Endothelial cell of umbilical vein (primary cell): Measurements from ENCODE around the gene ABCG5. TPM values are rescaled to one million over a fixed set of nuclear protein-coding genes. Genes with fewer than 3 reads are reported as not detected.

Experiments
- BruUV-seq: library from RNA; stranded (reverse); fragments of 400-500 nt; replicated peaks from 2 replicates; lab custom pipeline; 2021; lab: Mats Ljungman, UMichigan
- CTCF ChIA-PET: fragments of 300-600, 350-600 bp; sonication (Branson Sonifier 250); formaldehyde crosslinking; loops from one replicate; lab custom pipeline; 2021; ENCODE audit warnings: antibody characterized with exemption, inconsistent platforms; lab: Charles Lee
- POLR2A ChIA-PET: fragments of 300-600, 350-600 bp; sonication (Branson Sonifier 250); formaldehyde crosslinking; loops from one replicate; lab custom pipeline; 2021; ENCODE audit warnings: antibody characterized with exemption, inconsistent platforms; lab: Charles Lee
- DNase-seq: peaks from one replicate; pipeline ENCODE4 v3.0.0-alpha.2; 2011; ENCODE audit warnings: low read depth, low spot score
- FAIRE-seq: peaks from 2 replicates; lab custom pipeline; 2011; peaks lifted over from hg19 to GRCh38; lab: Jason Lieb, UNC
- H2AFZ ChIP-seq: 2 replicates; pipeline ENCODE4 v1.6.0; 2012; ENCODE audit warnings: low read depth, low read length, control low read depth, inconsistent platforms
- H3K27ac ChIP-seq: 2 replicates; pipeline ENCODE4 v1.5.1; 2011; ENCODE audit warnings: low read depth, mild to moderate bottlenecking, control low read depth, low read length, moderate library complexity; ENCODE audit not compliant: insufficient read depth
- H3K27me3 ChIP-seq, 2 experiments: 2 replicates each; pipeline versions ENCODE4 v1.6.0 to v1.6.1; 2011; ENCODE audit warnings: low read length in 2 of 2, mixed read lengths in 1 of 2; ENCODE audit not compliant: control insufficient read depth in 2 of 2, insufficient read depth in 2 of 2
- H3K36me3 ChIP-seq, 2 experiments: 2 replicates in 1 of 2; 3 replicates in 1 of 2; pipeline ENCODE4 v1.5.1; 2011; ENCODE audit warnings: low read length in 2 of 2, mild to moderate bottlenecking in 1 of 2, moderate library complexity in 1 of 2; ENCODE audit not compliant: control insufficient read depth in 2 of 2, insufficient read depth in 2 of 2; ENCODE audit errors: extremely low read depth in 1 of 2
- H3K4me1 ChIP-seq: 3 replicates; pipeline ENCODE4 v1.5.1; 2011; ENCODE audit warnings: mild to moderate bottlenecking, low read length; ENCODE audit not compliant: control insufficient read depth, insufficient read depth; ENCODE audit errors: extremely low read depth
- H3K4me2 ChIP-seq: 2 replicates; pipeline ENCODE4 v1.6.1; 2011; ENCODE audit warnings: low read length, control low read depth, mixed read lengths; ENCODE audit not compliant: insufficient read depth
- H3K4me3 ChIP-seq, 3 experiments: fragments of 200-600 bp in 1 of 3; sonication (generic), shearing (Covaris generic) in 1 of 3; replicated peaks in 1 of 3; 2 replicates each; pipeline ENCODE4 v1.5.1; 2011 to 2016; ENCODE audit warnings: control low read depth in 3 of 3, low read length in 3 of 3, mild to moderate bottlenecking in 2 of 3, inconsistent platforms in 1 of 3, low read depth in 1 of 3, moderate library complexity in 1 of 3; ENCODE audit not compliant: insufficient read depth in 1 of 3
- H3K79me2 ChIP-seq: 2 replicates; pipeline ENCODE4 v1.6.0; 2012; ENCODE audit warnings: low read length, inconsistent platforms; ENCODE audit not compliant: control insufficient read depth, insufficient read depth
- H3K9ac ChIP-seq: replicated peaks from 2 replicates; pipeline ENCODE3; 2011; ENCODE audit warnings: low read length, control low read depth; ENCODE audit not compliant: insufficient read depth; ENCODE audit errors: extremely low read depth
- H3K9me1 ChIP-seq: replicated peaks from 3 replicates; pipeline ENCODE4 v1.6.0; 2011; ENCODE audit warnings: mild to moderate bottlenecking, low read length; ENCODE audit not compliant: control insufficient read depth, insufficient read depth; ENCODE audit errors: extremely low read depth
- H3K9me3 ChIP-seq: replicated peaks from 2 replicates; pipeline ENCODE4 v1.5.1; 2012; ENCODE audit warnings: low read length, inconsistent platforms; ENCODE audit not compliant: control insufficient read depth, insufficient read depth
- H4K20me1 ChIP-seq: replicated peaks from 2 replicates; pipeline ENCODE3; 2011; ENCODE audit warnings: mild to moderate bottlenecking, low read length; ENCODE audit not compliant: control insufficient read depth, insufficient read depth; ENCODE audit errors: extremely low read depth
- CTCF ChIP-seq, 2 donors: IDR thresholded peaks; 1 replicate in 1 of 2; 2 replicates in 1 of 2; pipeline ENCODE4 v1.5.1; 2011; ENCODE audit warnings: low read length in 2 of 2, mild to moderate bottlenecking in 2 of 2, moderate library complexity in 2 of 2, control low read depth in 1 of 2, inconsistent platforms in 1 of 2, low read depth in 1 of 2; ENCODE audit not compliant: insufficient read depth in 1 of 2; ENCODE audit errors: extremely low read depth in 1 of 2
- EZH2 ChIP-seq: IDR thresholded peaks from 2 replicates; pipeline ENCODE4 v1.6.1; 2012; ENCODE audit warnings: borderline replicate concordance, low read depth, mild to moderate bottlenecking, moderate library complexity, low read length, inconsistent platforms; ENCODE audit not compliant: severe bottlenecking
- FOS ChIP-seq: IDR thresholded peaks from 2 replicates; pipeline ENCODE4 v1.6.1; 2011; ENCODE audit warnings: mild to moderate bottlenecking, low read length, moderate library complexity, borderline replicate concordance; ENCODE audit not compliant: insufficient read depth
- GATA2 ChIP-seq: IDR thresholded peaks from 2 replicates; pipeline ENCODE4 v1.7.0; 2011; ENCODE audit warnings: low read depth, mild to moderate bottlenecking, moderate library complexity, mixed read lengths, low read length; ENCODE audit not compliant: insufficient read length, insufficient read depth
- JUN ChIP-seq: IDR thresholded peaks from 2 replicates; pipeline ENCODE4 v1.6.1; 2011; ENCODE audit warnings: borderline replicate concordance, low read depth; ENCODE audit not compliant: insufficient read length, insufficient read depth
- MYC ChIP-seq: IDR thresholded peaks from one replicate; pipeline ENCODE4 v1.6.1; 2011; ENCODE audit warnings: mild to moderate bottlenecking, low read depth, low read length
- POLR2A ChIP-seq: IDR thresholded peaks from 2 replicates; pipeline ENCODE4 v1.6.1; 2012; ENCODE audit warnings: low read depth, mild to moderate bottlenecking, control low read depth, low read length
- POLR2AphosphoS5 ChIP-seq: IDR thresholded peaks from 2 replicates; pipeline ENCODE4 v1.6.1; 2012; ENCODE audit warnings: low read depth, mild to moderate bottlenecking, control low read depth, low read length, moderate library complexity; ENCODE audit not compliant: insufficient read depth
- dilution Hi-C: fragments of 300-500 bp; cut with MboI; formaldehyde crosslinking; loops from one replicate; pipeline ENCODE4 v1.15.0; 2019; ENCODE audit warnings: low sequenced_read_pairs; ENCODE audit not compliant: extremely low pct_ligation_motif_present
- intact Hi-C: fragments of 100-400 bp; cut with micrococcal nuclease; formaldehyde crosslinking; loops from one replicate; pipeline ENCODE4 v1.10.0; 2022
- polyA plus RNA-seq, 4 experiments: library from polyadenylated mRNA; depleted of rRNA in 3 of 4; stranded (reverse) in 3 of 4; unstranded in 1 of 4; fragments of >200 nt; gene quantifications; 2 replicates each; pipeline versions ENCODE4 v1.2.1 to v1.2.3, GENCODE V29; 2011 to 2012; ENCODE audit warnings: missing spikeins in 1 of 4
- total RNA-seq: library from RNA; stranded (reverse); gene quantifications from 2 replicates; pipeline ENCODE4 v1.2.3, GENCODE V29; 2021

Gene ABCG5
- total and polyA plus RNA-seq, 2 donors (not counting 3 experiments of a cell fraction or from before 2014, with no cell fraction given) = not detected

- no peak for DNase-seq
- H3K9me1 ChIP-seq = no peaks in the 10 kb centered on the region
- H3K27ac ChIP-seq = no peak overlapping the region
- peaks cover 3 to 13% of the 10 kb centered on the region in 2 experiments for H3K27me3 ChIP-seq
- no peaks in the 10 kb centered on the region for H3K36me3 ChIP-seq
- no peak for FAIRE-seq
- no peaks in the 10 kb centered on the region for H3K4me1 ChIP-seq
- dilution Hi-C loops = no loop called here
- no peaks in the 10 kb centered on the region for H4K20me1 ChIP-seq
- CTCF ChIA-PET = no interaction called here
- no peak overlapping the region for H3K9ac ChIP-seq
- intact Hi-C loops = no loop called here
- no peak overlapping the region for H3K4me3 ChIP-seq
- no peak for TF ChIP-seq FOS
- no peak for TF ChIP-seq JUN
- TF ChIP-seq POLR2AphosphoS5 = no peak
- TF ChIP-seq CTCF (IDR thresholded peaks at IDR 0.05; ENCODE audit: extremely low read depth in 1 of 2, insufficient read depth in 1 of 2, low read depth in 1 of 2, low read length in 2 of 2) = no peak
- no peak for TF ChIP-seq EZH2
- no peak for TF ChIP-seq GATA2
- TF ChIP-seq MYC = no peak
- TF ChIP-seq POLR2A = no peak
- no TSS peak for BruUV-seq
- H3K79me2 ChIP-seq = no peaks in the 10 kb centered on the region
- no peak overlapping the region for H2AFZ ChIP-seq
- POLR2A ChIA-PET = no interaction called here
- H3K4me2 ChIP-seq = no peak overlapping the region
- H3K9me3 ChIP-seq = no peaks in the 10 kb centered on the region
Observed at GRCh38 chr2:43853141-43854081, 14.8 kb upstream of the ABCG5 start.
